GM12865 (cell line): Measurements from ENCODE around the gene NTRK3.

ENCODE experiments used
- DNase-seq: peaks from one replicate; pipeline ENCODE4 v3.0.0; 2010; ENCODE audit warnings: low read depth
- H3K4me3 ChIP-seq: 2 replicates; pipeline ENCODE4 v1.5.1; 2011; ENCODE audit warnings: mild to moderate bottlenecking, low read depth, low read length, control low read depth
- CTCF ChIP-seq: IDR thresholded peaks from 2 replicates; pipeline ENCODE4 v1.5.1; 2011; ENCODE audit warnings: low read length, control low read depth, low read depth, inconsistent platforms; ENCODE audit not compliant: insufficient read depth; ENCODE audit errors: missing control alignments

Gene NTRK3

DNA sequence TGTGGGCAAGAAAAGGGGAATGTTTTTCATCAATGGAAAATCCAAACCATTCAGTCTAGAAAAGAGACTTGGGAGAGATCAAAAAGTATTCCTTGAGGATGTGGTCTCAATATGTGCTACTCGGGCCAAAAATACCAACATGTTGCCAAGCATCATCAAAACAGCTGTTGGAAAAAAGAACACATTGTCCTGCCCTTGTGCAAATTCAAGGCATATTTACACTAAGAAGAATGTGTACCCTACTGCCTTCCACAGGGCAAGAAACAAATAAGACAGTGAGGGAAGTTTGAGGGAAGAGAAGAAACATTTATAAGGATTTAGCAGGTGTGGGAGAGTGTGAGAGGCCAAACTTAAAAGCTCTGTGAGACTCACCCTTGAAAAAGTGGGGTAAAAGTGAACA is 252.1 kb downstream of the NTRK3 start:
- no peak for TF ChIP-seq CTCF
- H3K4me3 ChIP-seq, result no peak overlapping the region
- DNase-seq, result no peak

DNA sequence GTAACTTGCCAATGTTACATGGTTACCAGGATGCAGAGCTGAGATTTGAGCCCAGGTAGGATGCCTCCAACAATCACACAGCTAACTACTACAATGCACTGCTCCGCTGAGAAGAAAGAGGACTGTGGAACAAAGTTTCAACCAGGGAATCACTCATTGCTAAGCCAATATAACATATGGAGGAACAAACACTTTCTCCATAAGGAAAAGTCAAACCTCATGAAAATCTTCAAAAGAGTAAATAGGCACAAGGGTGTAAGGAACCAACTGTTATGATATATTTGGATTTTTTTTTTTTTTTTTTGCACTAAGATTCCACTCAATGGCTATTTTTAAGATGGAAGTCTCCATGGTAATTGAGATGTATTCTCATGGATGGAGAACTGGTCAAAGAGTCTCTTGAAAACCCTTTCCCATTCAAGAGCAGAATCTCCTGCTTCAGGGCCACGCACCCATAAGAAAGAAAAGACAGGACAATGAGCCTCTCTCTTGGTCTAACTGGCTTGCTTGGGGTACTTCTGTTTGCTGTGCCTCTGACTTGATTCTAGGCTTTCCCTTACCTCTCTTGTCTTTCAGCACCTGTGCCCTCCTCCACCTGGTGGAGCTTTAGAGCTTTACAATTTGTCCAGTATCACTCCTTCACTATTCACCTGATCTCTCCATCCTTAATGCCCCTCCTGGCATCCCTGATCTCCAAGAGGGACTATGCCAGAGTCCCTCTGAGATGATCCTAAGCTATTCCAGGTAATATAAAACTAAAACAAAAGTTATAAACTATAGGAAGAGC is 252.8 kb downstream of the NTRK3 start:
- DNase-seq, result no peak
- no peak for TF ChIP-seq CTCF
- H3K4me3 ChIP-seq, result no peak overlapping the region

- DNase-seq, result no peak
- TF ChIP-seq CTCF, result no peak
- H3K4me3 ChIP-seq, result no peak overlapping the region
Observed at GRCh38 chr15:88002706-88003105, 253.8 kb downstream of the NTRK3 start.

DNA sequence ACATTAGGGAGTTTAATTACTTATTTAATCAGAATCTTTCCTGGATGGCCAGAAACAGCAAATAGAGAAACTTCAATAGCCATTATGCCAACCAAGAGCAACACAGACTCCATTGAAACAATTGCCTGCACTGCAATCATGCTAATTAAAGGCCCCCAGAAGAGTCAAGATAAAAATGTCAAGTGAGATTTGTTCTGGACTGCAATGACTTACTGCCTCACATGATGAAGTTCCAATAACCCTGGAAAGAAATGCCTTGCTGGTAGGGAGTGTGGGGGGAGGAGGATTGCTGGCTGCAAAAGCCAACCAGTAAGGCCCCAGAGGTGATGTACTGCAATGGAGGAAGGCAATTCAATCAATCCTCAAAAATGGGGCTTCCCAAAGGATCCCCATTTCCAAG is 257.9 kb downstream of the NTRK3 start:
- no peak for TF ChIP-seq CTCF
- H3K4me3 ChIP-seq, result no peak overlapping the region

GRCh38 chr15:87986776-87987175 is 269.8 kb downstream of the NTRK3 start:
- DNase-seq, result no peak
- no peak for TF ChIP-seq CTCF
- no peak overlapping the region for H3K4me3 ChIP-seq

More for the DNA sequence above, 257.9 kb downstream of the NTRK3 start:
- no peak for DNase-seq

DNA sequence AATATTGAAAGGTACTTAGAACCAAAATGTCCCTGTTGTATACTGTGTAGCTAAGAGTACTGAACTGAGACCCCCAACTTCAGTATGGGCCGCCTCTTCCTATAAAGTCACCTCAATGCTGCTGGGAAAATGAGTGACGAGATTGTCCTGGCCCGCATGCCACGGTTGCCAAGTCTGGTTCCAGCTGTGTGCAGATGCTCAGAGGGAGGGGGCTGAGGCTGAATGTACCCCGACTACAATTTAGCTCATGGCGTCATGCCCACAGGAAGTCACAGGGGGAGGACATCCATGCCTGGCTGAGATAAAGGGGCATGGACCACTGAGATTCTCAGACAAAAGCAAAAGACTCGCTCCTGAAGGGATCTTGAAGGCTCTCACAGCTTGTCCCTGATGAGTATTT is 271.1 kb downstream of the NTRK3 start:
- no peak for TF ChIP-seq CTCF
- H3K4me3 ChIP-seq, result no peak overlapping the region
- DNase-seq, result no peak

DNA sequence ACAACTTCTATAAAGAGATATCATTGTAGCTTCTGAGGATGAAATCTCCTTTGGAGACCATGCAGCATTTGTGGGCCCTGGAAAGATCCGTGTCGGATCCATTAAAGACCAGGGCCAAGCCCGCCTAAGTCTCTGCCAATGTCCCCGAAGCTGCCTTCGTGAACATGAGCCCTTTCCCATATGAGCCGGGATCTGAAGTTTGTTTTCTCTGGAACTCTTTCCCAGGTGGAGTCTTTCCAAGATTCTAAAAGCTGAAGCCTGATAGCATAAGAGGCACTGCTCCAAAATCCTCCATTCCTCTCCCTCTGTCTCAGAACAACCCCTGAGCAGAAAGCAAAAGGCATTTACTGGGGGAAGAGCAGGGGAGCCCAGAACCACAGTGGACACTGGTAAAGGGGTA is 274.6 kb downstream of the NTRK3 start:
- DNase-seq, result no peak
- TF ChIP-seq CTCF, result no peak
- H3K4me3 ChIP-seq, result no peak overlapping the region
